ENCODE measurements around the gene LUZP2. TPM values are rescaled to one million over a fixed set of nuclear protein-coding genes. Genes with fewer than 3 reads are reported as not detected.

The LUZP2 gene
- total RNA-seq, 1 donor from 2014 or later: 0.96 TPM

- Mint-ChIP-seq H3K9me3 (ENCODE audit: unreplicated experiment) (no peaks in the 10 kb centered on the region), H3K36me3 (ENCODE audit: unreplicated experiment) (no peaks in the 10 kb centered on the region), H3K27me3 (ENCODE audit: unreplicated experiment) (no peaks in the 10 kb centered on the region), H3K27ac (ENCODE audit: unreplicated experiment) (no peak overlapping the region), H3K4me3 (ENCODE audit: unreplicated experiment) (no peak overlapping the region), H3K4me1 (ENCODE audit: low read depth, unreplicated experiment) (no peaks in the 10 kb centered on the region)
- DNase-seq: no peak
- no peak for TF ChIP-seq CTCF (IDR thresholded peaks at IDR 0.05; ENCODE audit: partially characterized antibody, unreplicated experiment)
Measured at GRCh38 chr11:24588081-24588480, 91.2 kb downstream of the LUZP2 start.

- no peak for DNase-seq
- no peak for TF ChIP-seq CTCF (IDR thresholded peaks at IDR 0.05; ENCODE audit: partially characterized antibody, unreplicated experiment)
- Mint-ChIP-seq H3K4me3 (ENCODE audit: unreplicated experiment) (no peak overlapping the region), H3K27me3 (ENCODE audit: unreplicated experiment) (no peaks in the 10 kb centered on the region), H3K9me3 (ENCODE audit: unreplicated experiment) (no peaks in the 10 kb centered on the region), H3K36me3 (ENCODE audit: unreplicated experiment) (no peaks in the 10 kb centered on the region), H3K27ac (ENCODE audit: unreplicated experiment) (no peak overlapping the region), H3K4me1 (ENCODE audit: low read depth, unreplicated experiment) (no peaks in the 10 kb centered on the region)
Measured at GRCh38 chr11:24589064-24589463, 92.2 kb downstream of the LUZP2 start.

GRCh38 chr11:24591283-24591682, 94.4 kb downstream of the LUZP2 start:
- H3K36me3 Mint-ChIP-seq (ENCODE audit: unreplicated experiment): no peaks in the 10 kb centered on the region
- no peak for TF ChIP-seq CTCF (IDR thresholded peaks at IDR 0.05; ENCODE audit: partially characterized antibody, unreplicated experiment)
- DNase-seq: no peak
- no peak overlapping the region for H3K4me3 Mint-ChIP-seq (ENCODE audit: unreplicated experiment)
- H3K27me3 Mint-ChIP-seq (ENCODE audit: unreplicated experiment): no peaks in the 10 kb centered on the region
- no peak overlapping the region for H3K27ac Mint-ChIP-seq (ENCODE audit: unreplicated experiment)
- H3K4me1 Mint-ChIP-seq (ENCODE audit: low read depth, unreplicated experiment): no peaks in the 10 kb centered on the region
- H3K9me3 Mint-ChIP-seq (ENCODE audit: unreplicated experiment): no peaks in the 10 kb centered on the region

DNA sequence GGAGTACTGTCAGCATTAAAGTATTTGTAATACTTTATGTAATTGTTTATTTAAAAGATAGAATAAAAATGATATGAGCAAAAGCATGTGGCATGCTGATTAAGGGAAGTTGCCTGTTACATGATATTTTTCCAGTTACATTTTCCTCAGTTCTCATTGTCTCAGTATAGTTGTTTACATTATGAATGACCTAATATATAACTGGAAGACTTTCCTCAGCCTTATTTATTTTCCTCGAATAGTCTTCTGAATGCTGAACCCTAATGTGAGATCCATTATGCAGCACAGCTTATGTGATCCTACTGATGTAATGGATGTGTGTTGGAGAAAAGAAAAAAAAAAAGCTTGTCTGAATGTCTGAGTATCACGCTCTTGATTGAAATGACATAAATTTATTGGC, 95.5 kb downstream of the LUZP2 start:
- Mint-ChIP-seq H3K4me1 (ENCODE audit: low read depth, unreplicated experiment) (no peaks in the 10 kb centered on the region), H3K9me3 (ENCODE audit: unreplicated experiment) (no peaks in the 10 kb centered on the region), H3K27me3 (ENCODE audit: unreplicated experiment) (no peaks in the 10 kb centered on the region), H3K36me3 (ENCODE audit: unreplicated experiment) (no peaks in the 10 kb centered on the region), H3K27ac (ENCODE audit: unreplicated experiment) (no peak overlapping the region), H3K4me3 (ENCODE audit: unreplicated experiment) (no peak overlapping the region)
- TF ChIP-seq CTCF (IDR thresholded peaks at IDR 0.05; ENCODE audit: partially characterized antibody, unreplicated experiment): no peak
- no peak for DNase-seq

DNA sequence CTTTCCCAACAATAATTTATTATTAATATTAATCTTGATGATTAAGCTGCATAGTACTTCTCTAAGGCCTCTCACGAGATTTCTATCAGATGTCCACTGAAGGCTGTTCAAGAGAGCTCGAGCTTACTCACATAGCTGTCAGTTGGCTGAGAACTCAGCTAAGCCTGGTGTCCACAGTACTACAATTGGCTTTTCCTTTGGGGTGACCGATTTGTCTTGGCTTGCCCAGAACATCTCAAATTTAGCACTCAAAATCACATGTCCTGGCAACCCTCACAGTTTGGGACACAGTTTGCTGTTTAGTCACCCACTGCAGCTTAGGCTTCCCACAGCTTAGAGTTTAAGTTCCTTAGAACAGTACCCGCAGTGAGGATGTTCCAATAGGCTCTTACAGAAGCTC, 96.5 kb downstream of the LUZP2 start:
- no peaks in the 10 kb centered on the region for H3K4me1 Mint-ChIP-seq (ENCODE audit: low read depth, unreplicated experiment)
- TF ChIP-seq CTCF (IDR thresholded peaks at IDR 0.05; ENCODE audit: partially characterized antibody, unreplicated experiment): no peak
- no peaks in the 10 kb centered on the region for H3K27me3 Mint-ChIP-seq (ENCODE audit: unreplicated experiment)

More for the DNA sequence above, 96.5 kb downstream of the LUZP2 start:
- Mint-ChIP-seq H3K27ac (ENCODE audit: unreplicated experiment) (no peak overlapping the region), H3K4me3 (ENCODE audit: unreplicated experiment) (no peak overlapping the region), H3K9me3 (ENCODE audit: unreplicated experiment) (no peaks in the 10 kb centered on the region), H3K36me3 (ENCODE audit: unreplicated experiment) (no peaks in the 10 kb centered on the region)
- no peak for DNase-seq
